Left lung (tissue), 10 donors: ENCODE data around the gene RASGRF2. TPM values are rescaled to one million over a fixed set of nuclear protein-coding genes. Genes with fewer than 3 reads are reported as not detected.
"Not testable (repeated sequence)": the region's sequence is repeated elsewhere in the genome, so short reads cannot be mapped to it uniquely, and the experiment has no call there.

ENCODE experiments used
- ATAC-seq: fragments of 200-7000 bp; cut with Tn5 transposase; one replicate; pipeline ENCODE4 v1.9.1; 2020; ENCODE audit warnings: moderate library complexity
- DNase-seq, 4 donors: peaks; one replicate each; pipeline ENCODE4 v3.0.0-alpha.2; 2013 to 2020
- H3K27ac ChIP-seq, 2 donors: fragments of 200-600 bp; sonication (generic) in 1 of 2; one replicate each; pipeline versions ENCODE4 v1.5.0 to v1.8.0; 2020 to 2021
- H3K27me3 ChIP-seq, 2 donors: fragments of 200-600 bp; sonication (generic) in 1 of 2; one replicate each; pipeline versions ENCODE4 v1.5.0 to v1.8.0; 2020 to 2021
- H3K36me3 ChIP-seq, 2 donors: fragments of 200-600 bp; sonication (generic) in 1 of 2; one replicate each; pipeline versions ENCODE4 v1.5.0 to v1.8.0; 2020 to 2021
- H3K4me1 ChIP-seq, 2 donors: fragments of 200-600 bp; one replicate each; pipeline ENCODE4 v1.8.0; 2021
- H3K4me3 ChIP-seq, 2 donors: fragments of 200-600 bp; sonication (generic) in 1 of 2; one replicate each; pipeline versions ENCODE4 v1.5.0 to v1.8.0; 2020 to 2021; ENCODE audit warnings: mild to moderate bottlenecking in 1 of 2
- H3K9me3 ChIP-seq, 2 donors: fragments of 200-600 bp; sonication (generic) in 1 of 2; one replicate each; pipeline versions ENCODE4 v1.5.0 to v1.8.0; 2020 to 2021
- intact Hi-C, 2 donors: fragments of 100-400 bp; cut with DNase I; formaldehyde crosslinking; loops; one replicate each; pipeline versions ENCODE4 v1.11.2 to v1.14.2; 2022
- polyA plus RNA-seq, 6 donors: library from polyadenylated mRNA; unstranded; fragments of 120-200 nt; gene quantifications; one replicate each; pipeline ENCODE4 v1.2.1, GENCODE V29; 2013; ENCODE audit not compliant: insufficient read length in 6 of 6
- total RNA-seq, 2 donors: library from RNA; stranded (reverse); fragmentation: NEBNext Ultra II Directional; extraction: Animal tissue kit (Norgen Biotek cat#: 25700); gene quantifications; one replicate each; pipeline ENCODE4 v1.2.1, GENCODE V29; 2021
- TF ChIP-seq, protein P1 (sequence below), 2 donors: fragments of 200-600 bp; sonication (generic) in 1 of 2; IDR thresholded peaks; one replicate each; pipeline versions ENCODE4 v1.5.0 to v1.8.0; 2021; ENCODE audit warnings: antibody characterized with exemption in 2 of 2
- donor health status: DM: no; HTN: yes; CAD: no.
- donor health status: DM: no; HTN: no; CAD: no.

RASGRF2 gene
- total and polyA plus RNA-seq, 8 donors, result 1.3 to 7.5 (median 2.8) TPM

DNA sequence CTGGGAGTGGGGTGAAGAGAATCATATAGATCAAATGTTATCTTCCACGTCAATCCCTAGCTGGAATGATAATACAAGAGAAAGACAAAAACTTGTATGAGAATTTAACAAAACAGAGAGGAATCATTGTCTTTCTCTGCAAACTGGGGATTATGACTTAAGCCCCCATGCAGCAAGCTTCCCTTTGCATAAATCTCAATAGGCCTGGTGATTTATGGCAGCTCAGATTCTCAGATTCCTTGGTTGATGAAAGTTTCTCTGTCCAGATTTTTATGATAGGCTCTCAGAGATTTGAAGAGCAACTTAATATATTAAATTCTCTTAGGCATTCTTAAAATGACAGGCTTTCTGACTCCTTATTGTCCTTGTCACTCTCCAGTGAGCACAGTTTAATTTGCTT, 56.0 kb downstream of the RASGRF2 start:
- ATAC-seq, result no peak
- intact Hi-C loops, result no loop called here

DNA sequence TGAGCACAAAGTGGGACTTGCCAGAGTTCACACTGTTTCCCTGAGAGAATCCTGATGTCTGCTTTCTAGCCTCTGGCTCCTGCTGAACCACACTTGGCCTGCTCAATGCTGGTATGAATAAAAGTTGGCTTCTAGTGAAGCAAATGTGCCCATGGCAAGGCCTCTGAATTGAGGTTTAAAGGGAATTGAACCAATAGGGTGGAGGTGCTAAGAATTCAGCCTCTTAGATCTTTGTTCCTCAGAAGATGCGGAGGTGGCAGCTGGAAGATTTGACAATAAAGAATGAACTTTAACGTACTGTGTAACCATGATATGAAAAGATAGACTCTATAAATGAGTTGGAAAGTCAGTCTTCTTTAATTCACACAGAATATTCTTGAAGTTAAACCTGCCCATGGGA, 57.2 kb downstream of the RASGRF2 start:
- H3K9me3 ChIP-seq, result no peaks in the 10 kb centered on the region
- no peak overlapping the region for H3K4me3 ChIP-seq
- H3K27ac ChIP-seq, result no peak overlapping the region
- no peaks in the 10 kb centered on the region for H3K36me3 ChIP-seq
- ATAC-seq, result no peak
- intact Hi-C loops, result no loop called here
- no peaks in the 10 kb centered on the region for H3K27me3 ChIP-seq
- TF ChIP-seq, protein P1, sequence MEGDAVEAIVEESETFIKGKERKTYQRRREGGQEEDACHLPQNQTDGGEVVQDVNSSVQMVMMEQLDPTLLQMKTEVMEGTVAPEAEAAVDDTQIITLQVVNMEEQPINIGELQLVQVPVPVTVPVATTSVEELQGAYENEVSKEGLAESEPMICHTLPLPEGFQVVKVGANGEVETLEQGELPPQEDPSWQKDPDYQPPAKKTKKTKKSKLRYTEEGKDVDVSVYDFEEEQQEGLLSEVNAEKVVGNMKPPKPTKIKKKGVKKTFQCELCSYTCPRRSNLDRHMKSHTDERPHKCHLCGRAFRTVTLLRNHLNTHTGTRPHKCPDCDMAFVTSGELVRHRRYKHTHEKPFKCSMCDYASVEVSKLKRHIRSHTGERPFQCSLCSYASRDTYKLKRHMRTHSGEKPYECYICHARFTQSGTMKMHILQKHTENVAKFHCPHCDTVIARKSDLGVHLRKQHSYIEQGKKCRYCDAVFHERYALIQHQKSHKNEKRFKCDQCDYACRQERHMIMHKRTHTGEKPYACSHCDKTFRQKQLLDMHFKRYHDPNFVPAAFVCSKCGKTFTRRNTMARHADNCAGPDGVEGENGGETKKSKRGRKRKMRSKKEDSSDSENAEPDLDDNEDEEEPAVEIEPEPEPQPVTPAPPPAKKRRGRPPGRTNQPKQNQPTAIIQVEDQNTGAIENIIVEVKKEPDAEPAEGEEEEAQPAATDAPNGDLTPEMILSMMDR (IDR thresholded peaks at IDR 0.05), result no peak
- DNase-seq, result no peak
- H3K4me1 ChIP-seq, result no peaks in the 10 kb centered on the region

More for the DNA sequence above, 56.0 kb downstream of the RASGRF2 start:
- H3K9me3 ChIP-seq, result no peaks in the 10 kb centered on the region
- TF ChIP-seq, protein P1 (IDR thresholded peaks at IDR 0.05), result no peak
- H3K27me3 ChIP-seq, result no peaks in the 10 kb centered on the region
- H3K27ac ChIP-seq, result no peak overlapping the region
- H3K4me1 ChIP-seq, result no peaks in the 10 kb centered on the region
- H3K4me3 ChIP-seq, result no peak overlapping the region
- H3K36me3 ChIP-seq, result no peaks in the 10 kb centered on the region
- no peak for DNase-seq

DNA sequence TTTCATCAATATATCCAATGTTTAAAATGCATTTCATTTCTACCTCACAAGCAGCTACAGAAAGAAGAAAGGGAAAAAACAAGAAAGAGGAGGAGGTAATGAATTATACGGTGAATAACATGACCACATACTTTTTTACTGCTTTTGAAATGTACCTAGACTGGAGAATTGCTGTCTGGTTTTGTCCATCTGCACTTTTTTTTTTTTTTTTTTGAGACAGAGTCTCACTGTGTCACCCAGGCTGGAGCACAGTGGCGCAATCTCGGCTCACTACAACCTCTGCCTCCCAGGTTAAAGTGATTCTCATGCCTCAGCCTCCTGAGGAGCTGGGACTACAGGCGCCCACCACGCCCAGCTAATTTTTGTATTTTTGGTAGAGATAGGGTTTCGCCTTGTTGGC, 58.4 kb downstream of the RASGRF2 start:
- DNase-seq, ATAC-seq, intact Hi-C loops, H3K4me3 ChIP-seq, H3K36me3 ChIP-seq, H3K4me1 ChIP-seq, H3K27me3 ChIP-seq, H3K27ac ChIP-seq, H3K9me3 ChIP-seq: not testable (repeated sequence)

GRCh38 chr5:81019748-81020147, 59.6 kb downstream of the RASGRF2 start:
- Histone ChIP-seq H3K4me1 (no peaks in the 10 kb centered on the region), H3K36me3 (no peaks in the 10 kb centered on the region), H3K4me3 (no peak overlapping the region), H3K9me3 (no peaks in the 10 kb centered on the region), H3K27ac (no peak overlapping the region), H3K27me3 (no peaks in the 10 kb centered on the region)
- no peak for ATAC-seq
- intact Hi-C loops, result no loop called here
- TF ChIP-seq, protein P1 (IDR thresholded peaks at IDR 0.05), result no peak
- no peak for DNase-seq

GRCh38 chr5:81020478-81021167, 60.5 kb downstream of the RASGRF2 start:
- H3K9me3 ChIP-seq, result no peaks in the 10 kb centered on the region
- DNase-seq (no peak), ATAC-seq (no peak)
- no peaks in the 10 kb centered on the region for H3K27me3 ChIP-seq
- H3K4me3 ChIP-seq, result no peak overlapping the region
- intact Hi-C loops, result no loop called here
- no peak overlapping the region for H3K27ac ChIP-seq
- TF ChIP-seq, protein P1 (IDR thresholded peaks at IDR 0.05), result no peak
- no peaks in the 10 kb centered on the region for H3K36me3 ChIP-seq
- H3K4me1 ChIP-seq, result no peaks in the 10 kb centered on the region

GRCh38 chr5:81021486-81021885, 61.3 kb downstream of the RASGRF2 start:
- intact Hi-C loops, result no loop called here
- Histone ChIP-seq H3K36me3 (no peaks in the 10 kb centered on the region), H3K4me3 (no peak overlapping the region), H3K27me3 (no peaks in the 10 kb centered on the region), H3K9me3 (no peaks in the 10 kb centered on the region), H3K4me1 (no peaks in the 10 kb centered on the region), H3K27ac (no peak overlapping the region)
- no peak for DNase-seq
- ATAC-seq, result no peak
- TF ChIP-seq, protein P1 (IDR thresholded peaks at IDR 0.05), result no peak
